Measurements from ENCODE around the gene FGFR1OP2.
"Not testable (repeated sequence)": the region's sequence is repeated elsewhere in the genome, so short reads cannot be mapped to it uniquely, and the experiment has no call there.

FGFR1OP2 gene

DNA sequence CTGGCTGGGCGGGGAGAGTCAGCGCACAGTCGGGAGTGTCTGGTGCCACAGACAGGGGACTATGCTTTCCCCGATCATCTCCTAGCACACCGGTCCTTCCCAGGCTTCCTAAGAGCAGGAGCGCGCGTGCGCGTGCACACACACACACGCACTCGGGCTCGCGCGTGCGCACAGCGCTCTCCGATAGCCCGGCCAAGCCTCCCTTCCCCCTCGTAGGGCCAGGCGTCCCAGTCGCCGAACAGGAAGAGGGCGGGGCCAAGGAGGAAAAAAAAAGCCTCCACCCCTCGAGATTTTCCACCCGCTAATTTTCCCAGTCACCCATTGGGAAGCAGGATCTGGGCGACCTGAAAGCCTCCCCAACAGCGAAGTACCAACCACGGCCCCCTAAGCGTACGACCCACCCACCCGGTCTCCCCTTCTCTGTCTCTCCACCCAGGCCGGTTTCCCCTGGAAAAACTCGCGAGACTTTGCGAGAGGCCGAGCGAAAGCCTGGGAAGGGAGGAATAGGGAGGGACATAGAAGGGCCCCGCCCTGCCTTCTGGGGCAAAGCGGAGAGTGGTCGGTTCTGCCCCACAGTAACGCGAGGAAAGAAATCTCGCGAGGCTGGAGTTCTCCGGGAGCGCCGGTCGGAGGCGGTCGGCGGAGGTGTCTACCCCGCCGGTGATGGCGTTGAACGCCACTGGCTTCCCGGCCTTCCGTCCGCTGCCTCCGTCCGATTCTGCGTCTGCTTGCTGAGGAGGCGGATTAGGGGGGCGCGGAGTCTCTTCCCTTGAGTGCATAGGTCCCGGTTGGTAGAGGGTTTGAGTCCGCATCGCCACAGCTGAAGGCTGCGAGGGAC, at the start of gene FGFR1OP2, which contains the start of gene INTS13:
TSS of gene FGFR1OP2 (plus strand) at position 608 of the 838 bp plus-strand sequence. CDS start 15,689 bp downstream, outside the sequence.
TSS of gene INTS13 (minus strand) at position 119 of the 838 bp plus-strand sequence. CDS start 1,178 bp downstream, outside the sequence.
- peak; percentile 34 for FAIRE-seq

DNA sequence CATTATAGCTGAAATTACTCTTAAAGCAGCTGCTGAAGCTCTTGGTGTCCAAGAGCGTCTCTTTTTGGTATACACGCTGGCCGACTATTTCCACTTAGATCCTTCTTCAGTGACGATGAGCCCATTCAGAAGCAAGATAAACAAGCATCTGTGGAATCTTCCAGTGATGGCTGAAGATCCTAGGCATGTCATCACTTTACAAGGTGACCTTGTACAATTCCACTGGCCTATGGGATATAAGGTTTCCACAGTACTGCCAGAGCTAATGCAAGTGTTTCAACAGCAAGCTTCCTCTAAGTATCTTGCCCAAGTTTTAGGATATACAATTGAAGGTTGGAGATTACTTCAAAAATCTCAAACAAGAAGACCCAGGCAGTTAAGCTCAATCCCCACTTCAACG, 47.5 kb upstream of the FGFR1OP2 start:
- FAIRE-seq = no peak

DNA sequence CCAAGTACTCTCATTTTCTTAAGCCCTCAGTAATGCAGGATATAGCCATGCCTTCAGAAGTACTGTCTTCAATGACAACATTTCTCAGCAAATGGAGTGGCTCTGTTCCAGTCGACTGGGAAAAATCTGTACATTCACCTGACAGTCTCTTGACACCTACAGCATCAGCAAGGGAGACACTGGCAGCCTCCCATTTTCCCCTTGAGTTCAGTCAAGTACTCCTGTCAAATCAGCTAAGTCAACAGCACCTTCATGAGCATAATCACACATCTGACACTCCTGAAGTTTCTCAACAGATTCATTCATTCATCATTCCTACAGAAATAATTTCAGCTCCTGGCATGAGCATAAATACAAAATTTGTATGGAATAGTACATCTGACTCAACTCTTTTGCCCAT, 46.6 kb upstream of the FGFR1OP2 start:
- no peak for FAIRE-seq

DNA sequence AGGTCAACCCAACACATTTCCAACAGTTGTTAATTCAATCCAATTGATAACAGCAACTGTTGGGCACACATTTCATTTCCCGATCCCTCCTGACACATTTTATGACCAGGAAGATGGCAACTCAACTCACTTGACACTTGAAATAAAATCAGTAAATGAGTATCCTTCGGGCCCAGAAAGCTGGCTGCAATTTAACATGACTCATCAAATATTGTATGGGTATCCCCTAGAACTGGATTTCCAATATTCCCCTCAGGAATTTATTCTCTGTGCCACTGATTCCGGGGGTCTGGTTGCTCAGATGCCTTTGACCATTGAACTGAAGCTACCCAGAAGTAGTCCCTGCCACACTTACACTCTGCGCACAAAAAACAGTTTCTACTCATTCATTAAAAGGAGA, 42.6 kb upstream of the FGFR1OP2 start:
- no peak for FAIRE-seq

GRCh38 chr12:26896913-26897312, 41.4 kb upstream of the FGFR1OP2 start:
- no peak for FAIRE-seq

- FAIRE-seq = not testable (repeated sequence)
These were observed 34.9 kb upstream of the FGFR1OP2 start for GRCh38 chr12:26903396-26903795.

DNA sequence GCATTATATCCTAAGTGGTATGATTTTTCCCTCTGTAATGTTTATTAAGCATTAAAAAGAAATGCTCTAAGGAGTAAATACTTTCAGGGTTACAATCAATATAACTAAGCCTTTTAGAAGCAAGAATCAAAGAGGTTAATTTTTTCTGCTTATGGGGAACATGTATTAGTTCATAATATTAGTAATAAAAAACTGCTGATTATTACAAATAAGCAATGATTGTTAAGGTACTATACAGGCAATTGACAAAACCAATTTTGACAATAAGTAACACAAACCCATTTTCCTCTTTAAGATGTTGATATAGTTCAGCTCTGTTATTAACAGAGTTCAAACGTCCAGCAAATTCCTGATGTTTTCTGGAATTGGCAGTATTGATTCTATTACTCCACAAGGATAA, 32.2 kb upstream of the FGFR1OP2 start:
- FAIRE-seq = no peak

- no peak for FAIRE-seq
These were observed 31.6 kb upstream of the FGFR1OP2 start for GRCh38 chr12:26906704-26907103.

DNA sequence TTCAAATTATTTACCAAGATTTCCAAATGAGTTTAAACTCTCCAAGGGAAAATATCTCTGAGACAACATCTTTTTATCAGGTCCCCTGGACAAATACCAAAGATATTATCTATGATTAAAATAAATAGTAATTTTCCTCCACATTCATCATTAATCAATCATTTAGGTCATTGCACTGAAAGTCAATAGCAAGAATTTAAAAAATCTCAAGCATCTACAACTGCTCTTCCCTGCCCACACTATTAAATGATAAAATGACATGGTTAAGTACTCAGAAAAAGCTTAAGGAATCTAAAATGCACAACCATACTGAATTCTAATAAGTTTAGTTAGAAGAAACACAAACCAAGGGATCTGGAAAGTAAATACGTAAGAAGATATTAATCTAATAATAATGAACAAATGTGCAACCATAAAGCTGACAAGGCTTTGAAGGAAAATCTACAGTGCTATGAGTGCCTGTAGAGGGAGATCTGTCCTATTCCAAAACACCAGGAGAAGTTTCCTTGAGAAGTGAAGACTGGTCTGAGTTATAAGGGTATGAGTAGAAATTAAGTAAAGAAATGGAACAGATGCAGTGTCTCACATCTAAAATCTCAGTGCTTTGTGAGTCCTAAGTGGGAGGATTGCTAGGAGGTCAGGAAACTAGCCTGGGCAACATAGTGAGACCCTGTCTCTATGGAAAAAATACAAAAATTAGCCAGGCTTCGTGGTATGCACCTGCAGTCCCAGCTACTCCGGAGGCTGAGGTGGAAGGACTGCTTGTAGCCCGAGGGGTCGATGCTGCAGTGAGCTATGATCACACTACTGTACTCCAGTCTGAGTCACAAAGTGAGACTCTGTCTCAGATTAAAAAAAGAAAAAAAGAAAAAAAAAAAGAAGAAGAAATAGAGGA, 19.7 kb upstream of the FGFR1OP2 start:
- peak; percentile 73 for FAIRE-seq

GRCh38 chr12:26919216-26919555, 19.1 kb upstream of the FGFR1OP2 start:
- FAIRE-seq = no peak

- no peak for FAIRE-seq
These were observed 16.4 kb upstream of the FGFR1OP2 start for GRCh38 chr12:26921886-26922285.

GRCh38 chr12:26928661-26929060, 9.6 kb upstream of the FGFR1OP2 start:
- no peak for FAIRE-seq

DNA sequence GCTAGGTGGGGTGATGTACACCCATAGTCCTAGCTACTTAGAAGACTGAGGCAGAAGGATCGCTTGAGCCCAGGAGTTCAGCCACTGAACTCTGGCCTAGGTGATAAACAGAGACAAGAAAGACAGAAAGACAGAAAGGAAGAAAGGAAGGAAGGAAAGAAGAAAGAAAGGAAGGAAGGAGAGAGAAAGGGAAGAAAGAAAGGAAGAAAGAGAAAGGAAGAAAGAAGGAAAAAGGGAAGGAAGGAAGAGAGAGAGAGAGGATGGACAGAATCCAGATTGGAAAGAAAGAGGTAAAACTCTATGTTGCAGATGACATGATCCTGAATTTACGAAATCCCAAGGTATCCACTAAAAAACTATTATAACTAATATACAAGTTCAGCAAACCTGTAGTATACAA, 8.7 kb upstream of the FGFR1OP2 start:
- FAIRE-seq = no peak

- no peak for FAIRE-seq
These were observed 2.5 kb upstream of the FGFR1OP2 start for GRCh38 chr12:26935636-26936378.

GRCh38 chr12:26936559-26937442, 1.5 kb upstream of the FGFR1OP2 start:
- no peak for FAIRE-seq

DNA sequence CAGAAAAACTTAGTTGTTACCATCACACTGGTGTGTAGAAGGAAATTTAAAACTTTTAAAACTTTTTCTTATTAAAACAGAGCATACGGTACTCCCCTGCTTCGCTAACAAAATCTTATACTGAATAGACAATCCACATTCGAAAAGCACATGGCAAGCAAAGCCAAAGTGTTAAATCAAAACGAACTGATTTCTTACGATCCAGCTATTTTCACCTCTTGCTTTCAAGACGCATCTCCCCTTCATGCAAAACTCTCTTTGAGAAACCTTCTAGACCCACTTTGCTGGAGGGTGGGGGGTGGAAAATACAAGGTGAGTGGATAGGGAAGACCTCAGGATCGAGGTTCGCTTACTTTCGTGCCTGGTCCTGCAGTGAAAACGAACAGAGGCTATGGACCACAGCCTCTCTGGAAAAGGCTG, 817 bp upstream of the FGFR1OP2 start:
- FAIRE-seq = no peak

- no peak for FAIRE-seq
These were observed 412 bp downstream of the FGFR1OP2 start for GRCh38 chr12:26938701-26939062.

GRCh38 chr12:26939192-26939832, 1.0 kb downstream of the FGFR1OP2 start:
- no peak for FAIRE-seq

GRCh38 chr12:26939953-26940352, 1.7 kb downstream of the FGFR1OP2 start:
- FAIRE-seq = no peak

DNA sequence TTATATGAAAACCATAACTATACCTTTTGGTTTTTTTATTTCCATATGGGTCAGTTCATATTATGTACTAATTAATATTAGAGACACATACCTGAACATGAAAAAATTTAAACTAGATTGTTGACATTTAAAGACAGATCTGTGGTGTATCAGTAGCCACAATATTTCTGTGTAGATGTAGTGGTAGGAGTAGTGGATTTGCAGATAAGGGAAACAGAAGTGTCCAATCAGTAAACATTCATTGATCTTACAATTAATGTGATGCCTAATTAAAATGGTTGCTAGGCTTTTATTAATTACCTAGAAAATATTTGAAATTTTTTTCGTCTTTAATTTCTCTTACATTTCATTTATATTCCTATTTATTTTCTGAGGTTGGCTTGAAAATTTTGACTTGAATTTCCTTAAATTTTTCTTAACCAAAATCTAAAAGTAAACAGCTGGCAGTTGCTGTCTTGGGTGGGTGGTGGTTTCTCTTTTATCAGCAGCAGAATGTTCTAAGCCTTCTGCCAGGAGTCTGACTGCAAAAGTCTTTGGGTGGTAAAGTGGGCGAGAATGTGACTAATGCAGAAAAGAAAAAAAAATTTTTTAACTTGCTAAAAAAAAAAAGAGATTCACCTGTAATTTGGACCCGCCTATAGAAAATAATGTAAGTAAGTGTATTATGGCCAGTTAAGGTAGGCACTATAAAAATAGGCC, 2.4 kb downstream of the FGFR1OP2 start:
- FAIRE-seq = no peak

- FAIRE-seq = no peak
These were observed 2.9 kb downstream of the FGFR1OP2 start for GRCh38 chr12:26941215-26941594.
